Measurements from ENCODE around the gene RHOU. TPM values are rescaled to one million over a fixed set of nuclear protein-coding genes. Genes with fewer than 3 reads are reported as not detected.

RHOU gene
- total RNA-seq, 1 experiment from 2014 or later, result 2.1 TPM

DNA sequence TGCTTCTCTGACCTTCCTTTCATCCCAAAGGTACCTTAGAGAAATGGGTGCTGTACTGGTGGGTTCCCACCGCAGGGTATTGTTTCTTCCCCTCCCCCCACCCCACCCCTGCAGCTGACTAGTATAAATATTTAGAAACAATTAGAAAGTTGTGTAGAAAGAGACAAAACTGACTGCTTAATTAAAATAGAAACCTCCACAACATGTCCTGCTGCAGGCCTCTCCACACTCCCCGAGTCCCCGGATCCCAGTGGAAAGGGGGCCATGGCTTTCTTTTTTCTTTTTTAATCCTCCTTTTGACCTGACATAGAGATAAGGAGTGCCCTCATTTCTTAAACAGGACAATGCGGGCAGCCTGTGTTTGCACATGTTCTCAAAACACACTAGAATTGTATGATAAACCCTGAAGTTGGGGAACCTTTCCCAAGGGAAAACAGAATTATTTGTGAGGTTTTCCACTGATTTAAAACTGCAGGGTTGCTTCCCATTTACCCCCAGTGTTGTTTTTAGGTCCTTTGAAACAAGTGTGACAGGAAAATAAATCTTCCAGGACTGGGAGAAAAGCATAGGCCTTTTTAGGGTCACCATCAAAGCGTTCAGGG, 1.7 kb downstream of the RHOU start:
- no peak for DNase-seq (ENCODE audit: low spot score)

DNA sequence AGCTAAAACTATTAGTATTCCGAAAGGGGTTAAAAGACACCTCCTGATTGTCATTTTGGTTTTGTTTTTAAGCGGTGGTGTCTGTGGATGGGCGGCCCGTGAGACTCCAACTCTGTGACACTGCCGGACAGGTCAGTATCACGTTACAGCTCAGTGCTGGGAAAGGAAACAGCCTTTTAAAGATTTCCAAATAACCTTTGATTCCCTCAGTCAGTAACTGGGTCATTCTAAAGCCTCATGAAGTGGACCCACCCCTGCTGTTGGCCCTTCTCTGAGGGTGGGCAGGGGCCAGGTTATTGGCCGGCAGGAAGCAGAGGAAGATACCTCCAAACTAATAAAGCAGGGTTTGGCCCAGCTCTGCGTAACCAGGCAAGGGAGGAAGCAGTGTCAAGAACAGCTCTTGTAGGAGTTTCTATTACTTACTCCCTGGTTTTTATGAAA, 2.3 kb downstream of the RHOU start:
- no peak for DNase-seq (ENCODE audit: low spot score)

DNA sequence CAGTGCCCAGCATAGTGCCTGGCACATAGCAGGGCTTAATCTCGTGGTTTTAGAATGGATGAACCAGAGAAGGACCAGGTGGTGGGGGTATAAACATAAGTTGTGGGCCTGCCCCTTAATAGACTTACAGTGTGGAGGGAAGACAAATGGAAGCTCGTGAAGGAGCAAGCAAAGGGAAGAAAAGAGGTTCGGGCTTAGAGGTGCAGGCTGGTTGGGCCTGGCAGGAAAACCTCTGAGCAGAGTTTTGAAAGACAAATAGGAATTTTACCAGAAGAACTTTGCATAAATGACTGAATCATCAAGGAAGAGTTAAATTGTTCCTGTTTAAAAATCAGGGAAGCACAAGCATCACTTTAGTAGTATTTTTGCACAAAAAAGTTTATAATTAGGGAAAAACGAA, 4.5 kb downstream of the RHOU start:
- no peak for DNase-seq (ENCODE audit: low spot score)

- no peak for DNase-seq (ENCODE audit: low spot score)
Observed at GRCh38 chr1:228740543-228741317, 5.5 kb downstream of the RHOU start.

DNA sequence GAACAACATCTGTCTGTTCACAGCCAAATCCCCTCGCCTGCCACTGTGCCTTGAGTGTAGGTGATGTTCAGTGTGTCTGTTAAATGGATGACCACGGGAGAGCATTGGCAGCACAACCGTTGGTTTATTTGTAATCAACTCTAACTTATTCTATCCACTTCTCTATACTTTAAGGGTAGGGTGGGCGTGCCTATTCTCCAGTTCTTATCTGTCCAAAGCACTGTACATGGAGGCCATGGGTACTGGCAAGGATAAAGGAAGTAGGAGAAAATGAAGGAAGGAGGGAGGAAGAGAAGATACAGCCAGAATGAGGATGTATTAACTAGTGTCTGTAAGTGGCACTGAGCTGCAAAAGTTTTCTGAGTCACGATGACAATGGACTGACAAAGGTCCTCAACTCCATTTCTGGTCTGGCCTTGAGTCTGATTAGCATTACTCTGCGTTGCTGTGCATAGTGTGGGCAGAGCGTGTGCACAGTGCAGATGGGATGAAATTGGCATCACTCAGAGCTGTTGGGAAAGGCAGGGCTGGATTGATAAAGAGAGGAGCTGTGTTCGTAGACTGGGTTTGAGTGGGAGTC, 7.1 kb downstream of the RHOU start:
- no peak for DNase-seq (ENCODE audit: low spot score)

DNA sequence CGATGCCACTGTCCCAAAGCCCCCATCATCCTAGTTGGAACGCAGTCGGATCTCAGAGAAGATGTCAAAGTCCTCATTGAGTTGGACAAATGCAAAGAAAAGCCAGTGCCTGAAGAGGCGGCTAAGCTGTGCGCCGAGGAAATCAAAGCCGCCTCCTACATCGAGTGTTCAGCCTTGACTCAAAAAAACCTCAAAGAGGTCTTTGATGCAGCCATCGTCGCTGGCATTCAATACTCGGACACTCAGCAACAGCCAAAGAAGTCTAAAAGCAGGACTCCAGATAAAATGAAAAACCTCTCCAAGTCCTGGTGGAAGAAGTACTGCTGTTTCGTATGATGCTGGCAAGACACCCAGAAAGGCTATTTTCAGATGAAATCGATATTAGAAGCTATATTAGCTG, 8.1 kb downstream of the RHOU start:
- no peak for DNase-seq (ENCODE audit: low spot score)

- no peak for DNase-seq (ENCODE audit: low spot score)
Observed at GRCh38 chr1:228744356-228744755, 9.1 kb downstream of the RHOU start.

DNA sequence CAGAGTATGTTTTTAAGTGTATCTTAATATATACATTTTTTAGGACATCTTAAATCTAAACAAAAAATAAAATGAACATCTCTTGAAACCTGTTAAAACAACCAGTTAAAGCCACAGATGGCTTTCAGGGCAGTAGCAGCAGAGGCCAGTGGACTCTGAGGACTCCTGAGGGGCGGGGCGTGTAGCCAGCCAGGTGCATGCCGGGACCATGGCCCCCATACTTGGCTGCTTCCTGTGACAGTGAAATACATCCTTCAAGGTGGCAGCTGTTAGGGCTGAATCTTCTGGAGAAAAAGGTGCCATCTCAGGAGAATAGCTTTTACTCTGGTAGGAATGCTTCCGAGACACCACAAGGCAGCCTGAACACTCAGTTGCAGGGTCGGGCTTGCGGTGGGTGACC, 9.6 kb downstream of the RHOU start:
- no peak for DNase-seq (ENCODE audit: low spot score)

- no peak for DNase-seq (ENCODE audit: low spot score)
Observed at GRCh38 chr1:228745497-228745896, 10.2 kb downstream of the RHOU start.

- DNase-seq (ENCODE audit: low spot score), result no peak
Observed at GRCh38 chr1:228747301-228747935, 12.1 kb downstream of the RHOU start.

DNA sequence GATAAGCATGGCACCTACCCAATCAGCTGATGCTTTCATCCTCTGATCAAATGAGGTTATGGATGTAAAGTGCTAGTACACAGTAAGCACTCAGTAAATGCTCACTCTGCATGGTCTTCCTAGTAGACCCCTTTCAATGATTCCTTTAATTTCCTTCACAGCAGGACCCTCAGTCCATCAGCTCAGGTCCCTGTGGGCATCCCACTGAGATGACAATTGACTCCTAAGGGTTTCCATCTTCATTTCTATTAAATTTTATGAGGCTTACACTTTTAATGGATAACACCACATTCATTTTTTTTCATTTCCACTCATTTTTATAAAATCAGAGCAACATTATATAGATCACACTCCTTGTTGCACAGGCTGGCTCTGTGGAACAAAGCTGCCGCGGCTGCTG, 12.8 kb downstream of the RHOU start:
- no peak for DNase-seq (ENCODE audit: low spot score)

DNA sequence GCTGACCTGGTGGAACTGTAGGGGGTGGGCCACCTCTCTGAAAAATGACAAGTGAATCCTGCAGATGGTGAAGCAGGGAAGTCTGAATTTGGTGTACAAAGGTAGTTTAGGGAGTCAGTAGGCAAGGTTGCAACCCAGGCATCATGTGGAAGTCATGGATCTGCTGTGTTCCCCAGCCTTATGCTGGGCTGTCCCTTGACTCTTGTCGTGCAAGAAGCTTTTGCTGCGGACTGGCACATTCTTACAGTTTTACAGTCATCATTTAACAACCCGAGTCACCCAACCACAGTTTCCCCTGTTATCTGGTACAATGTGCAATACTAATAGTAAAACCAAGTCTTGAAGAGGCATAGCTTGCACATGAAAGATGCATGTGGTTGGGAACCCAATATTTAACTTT, 13.2 kb downstream of the RHOU start:
- no peak for DNase-seq (ENCODE audit: low spot score)

DNA sequence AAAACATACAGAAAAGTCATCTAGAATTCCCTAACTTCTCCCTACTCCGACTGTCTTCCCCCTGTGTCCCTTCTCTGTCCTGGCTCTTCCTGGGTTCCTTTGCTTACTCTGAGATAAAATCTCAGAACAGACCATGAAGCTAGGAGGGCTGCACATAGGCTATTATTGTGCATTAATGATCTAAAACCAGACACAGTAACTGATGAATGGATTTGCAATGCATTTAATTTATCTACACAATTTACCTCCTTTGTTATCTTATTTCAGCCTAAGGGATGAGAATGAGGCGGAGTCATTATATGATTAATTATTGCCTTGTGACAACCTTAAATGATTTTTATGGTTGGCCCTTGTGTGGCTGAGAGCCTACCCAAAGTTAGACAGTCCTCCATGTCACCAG, 14.5 kb downstream of the RHOU start:
- DNase-seq (ENCODE audit: low spot score), result no peak

DNA sequence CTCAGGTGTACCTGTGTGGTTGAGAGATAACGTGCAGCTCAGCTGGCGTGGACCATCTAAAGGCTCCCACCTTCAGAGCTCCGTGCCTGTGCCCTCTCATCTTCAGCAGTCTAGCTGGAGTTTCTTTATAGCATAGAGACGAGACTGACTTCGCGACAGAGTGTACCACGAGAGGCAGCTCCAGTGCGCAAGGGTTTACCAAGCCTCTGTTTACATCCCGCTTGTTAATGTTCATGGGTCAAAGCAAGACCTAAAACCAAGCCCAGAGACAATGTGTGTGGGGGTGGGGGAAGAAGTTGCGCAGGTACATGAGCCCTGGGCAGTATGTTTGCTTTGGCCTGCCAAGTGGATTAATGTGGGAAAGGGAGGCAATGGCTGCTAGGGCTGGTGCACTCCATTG, 15.6 kb downstream of the RHOU start:
- DNase-seq (ENCODE audit: low spot score), result no peak

GRCh38 chr1:228751360-228752098, 16.2 kb downstream of the RHOU start:
- no peak for DNase-seq (ENCODE audit: low spot score)

DNA sequence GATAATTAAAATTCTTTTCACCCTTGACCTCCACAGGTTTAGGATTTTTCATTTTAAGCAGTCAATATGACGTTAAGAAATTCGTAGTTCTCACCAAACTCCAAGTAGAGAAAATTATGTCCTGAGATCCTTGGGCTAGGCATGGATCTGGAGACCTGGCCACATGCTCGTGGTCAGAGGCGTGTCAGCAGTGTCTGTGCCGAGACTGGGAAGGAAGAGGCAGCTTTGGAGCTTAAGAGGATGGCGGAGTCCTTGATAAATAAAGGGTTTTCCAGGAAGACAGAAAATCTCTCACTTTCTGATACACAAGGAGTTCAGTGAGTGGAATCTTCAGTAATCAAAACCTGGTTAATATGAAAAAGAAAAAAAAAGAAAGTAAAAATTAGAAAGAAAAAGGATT, 17.0 kb downstream of the RHOU start:
- DNase-seq (ENCODE audit: low spot score), result no peak

- no peak for DNase-seq (ENCODE audit: low spot score)
Observed at GRCh38 chr1:228752675-228753265, 17.5 kb downstream of the RHOU start.

- DNase-seq (ENCODE audit: low spot score), result no peak
Observed at GRCh38 chr1:228753287-228753686, 18.0 kb downstream of the RHOU start.

DNA sequence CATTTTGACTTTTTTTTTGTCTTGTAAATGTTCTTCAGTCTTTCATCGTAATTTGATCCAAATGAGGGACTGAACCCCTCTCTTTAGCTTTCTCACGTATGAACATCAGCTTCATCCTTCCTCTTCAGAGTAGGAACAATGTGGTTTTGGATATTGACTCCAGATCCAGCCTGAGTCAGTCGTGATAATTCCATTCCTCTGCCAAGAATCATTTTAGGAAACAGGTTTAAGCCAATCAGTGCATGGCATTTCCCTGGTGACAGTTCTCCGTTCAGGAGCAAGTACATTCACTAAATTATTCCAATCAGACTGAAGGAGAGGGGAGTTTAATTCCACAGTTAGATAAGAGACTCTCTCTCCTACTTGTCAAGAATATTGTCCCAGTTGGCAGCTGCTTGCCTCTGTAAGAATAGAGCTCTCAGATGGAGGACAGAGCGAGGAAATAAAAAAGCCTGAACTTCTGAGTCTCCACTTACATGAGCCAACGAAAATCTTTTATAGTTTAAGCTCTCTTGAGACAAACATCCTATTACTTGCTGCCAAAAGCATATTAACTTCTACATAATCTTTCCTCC, 18.6 kb downstream of the RHOU start:
- DNase-seq (ENCODE audit: low spot score), result no peak

DNA sequence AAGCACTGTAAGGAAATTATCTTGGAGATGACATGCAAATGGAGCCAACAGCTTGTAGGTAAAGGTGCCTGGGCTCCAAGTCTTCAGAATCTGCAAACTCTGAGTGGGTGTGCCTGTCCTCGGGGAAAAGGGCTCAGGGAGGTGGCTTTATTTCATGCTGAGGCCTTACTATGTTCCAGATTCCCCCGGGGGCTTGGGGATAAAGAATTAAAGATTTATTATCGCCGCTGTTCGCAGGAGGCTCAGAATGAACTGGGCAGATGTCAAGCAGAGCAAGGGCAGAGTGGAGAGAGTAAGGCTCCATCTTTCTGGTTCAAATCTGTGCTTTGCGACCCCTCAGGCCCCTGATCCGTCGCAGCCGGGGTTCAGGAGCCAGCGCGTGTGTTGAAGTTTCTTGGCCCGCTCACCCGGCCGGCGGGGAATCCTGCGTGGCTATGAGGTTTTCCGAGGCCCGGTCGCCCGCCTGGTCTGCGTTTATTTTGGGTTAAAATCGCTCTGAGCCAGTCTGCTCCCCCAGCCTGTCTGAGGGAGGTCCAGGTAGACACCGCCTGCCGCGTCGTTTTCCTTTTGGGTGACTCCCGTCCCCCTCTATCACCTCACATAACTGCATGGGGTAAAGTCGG, 19.5 kb downstream of the RHOU start:
- no peak for DNase-seq (ENCODE audit: low spot score)

- no peak for DNase-seq (ENCODE audit: low spot score)
Observed at GRCh38 chr1:228755800-228756199, 20.5 kb downstream of the RHOU start.
